Urinary bladder (tissue), 4 donors: ENCODE measurements around the gene EOLA1. TPM values are rescaled to one million over a fixed set of nuclear protein-coding genes. Genes with fewer than 3 reads are reported as not detected.
"Not testable (repeated sequence)": the region's sequence is repeated elsewhere in the genome, so short reads cannot be mapped to it uniquely, and the experiment has no call there.

ENCODE experiments used
- DNase-seq: peaks from one replicate; pipeline ENCODE4 v3.0.0-alpha.2; 2015; ENCODE audit errors: extremely low spot score
- H3K27ac ChIP-seq: one replicate; pipeline ENCODE4 v1.5.1; 2013; ENCODE audit warnings: low read depth, mild to moderate bottlenecking, moderate library complexity
- H3K36me3 ChIP-seq: one replicate; pipeline ENCODE4 v1.6.1; 2013; ENCODE audit warnings: mild to moderate bottlenecking, moderate library complexity; ENCODE audit not compliant: insufficient read depth
- H3K4me1 ChIP-seq: one replicate; pipeline ENCODE4 v1.6.1; 2013; ENCODE audit warnings: mild to moderate bottlenecking, moderate library complexity; ENCODE audit not compliant: insufficient read depth
- H3K4me3 ChIP-seq: one replicate; pipeline ENCODE4 v1.5.1; 2013; ENCODE audit warnings: low read depth, low read length
- WGBS: extraction: QIAGEN DNeasy Blood & Tissue Kit; methylation state at CpG from one replicate; pipeline ENCODE4 v1.1.7; 2013; 5-methylcytosine and 5-hydroxymethylcytosine counted together
- polyA plus RNA-seq: library from polyadenylated mRNA; stranded (reverse); fragments of 200-250 nt; gene quantifications from one replicate; pipeline ENCODE4 v1.2.3, GENCODE V29; 2013
- total RNA-seq: library from RNA; depleted of rRNA; stranded (reverse); fragments of >200 nt; gene quantifications from one replicate; pipeline ENCODE4 v1.2.3, GENCODE V29; 2014
- donor health status: healthy with polysubstance abuse.
- donor health status: healthy.

The EOLA1 gene
- total and polyA plus RNA-seq, 2 donors = 10.2 to 20.1 TPM

GRCh38 chrX:149569770-149570169 is 29.0 kb downstream of the EOLA1 start:
- WGBS = no CpG with 5 or more reads among the region's 2 CpGs
- Histone ChIP-seq H3K36me3 (no peaks in the 10 kb centered on the region), H3K4me3 (no peak overlapping the region), H3K4me1 (no peaks in the 10 kb centered on the region), H3K27ac (no peak overlapping the region)
- DNase-seq = no peak

GRCh38 chrX:149570668-149571067 is 29.9 kb downstream of the EOLA1 start:
- Histone ChIP-seq H3K36me3 (no peaks in the 10 kb centered on the region), H3K4me1 (no peaks in the 10 kb centered on the region), H3K27ac (no peak overlapping the region), H3K4me3 (no peak overlapping the region)
- DNase-seq = no peak
- no CpG with 5 or more reads among the region's 6 CpGs for WGBS

GRCh38 chrX:149571770-149572169 is 31.0 kb downstream of the EOLA1 start:
- Histone ChIP-seq H3K4me3 (no peak overlapping the region), H3K27ac (no peak overlapping the region), H3K36me3 (no peaks in the 10 kb centered on the region), H3K4me1 (no peaks in the 10 kb centered on the region)
- WGBS = no CpG with 5 or more reads among the region's 7 CpGs
- DNase-seq = no peak

- no peak overlapping the region for H3K27ac ChIP-seq
- H3K36me3 ChIP-seq = no peaks in the 10 kb centered on the region
- DNase-seq = no peak
- no peaks in the 10 kb centered on the region for H3K4me1 ChIP-seq
- no peak overlapping the region for H3K4me3 ChIP-seq
- WGBS = no CpG with 5 or more reads among the region's 1 CpG
Measured at GRCh38 chrX:149572743-149573142, 31.9 kb downstream of the EOLA1 start.

- H3K36me3 ChIP-seq, H3K27ac ChIP-seq, H3K4me3 ChIP-seq, DNase-seq, H3K4me1 ChIP-seq: not testable (repeated sequence)
- WGBS = no CpG with 5 or more reads among the region's 1 CpG
Measured at GRCh38 chrX:149573456-149573855, 32.6 kb downstream of the EOLA1 start.

GRCh38 chrX:149585631-149586030 is 44.8 kb downstream of the EOLA1 start:
- WGBS = 94% methylated on average over 5 of the region's 17 CpGs
- not testable (repeated sequence) for H3K36me3 ChIP-seq, DNase-seq, H3K4me3 ChIP-seq, H3K4me1 ChIP-seq, H3K27ac ChIP-seq

GRCh38 chrX:149587359-149587758 is 46.5 kb downstream of the EOLA1 start, which contains the start of gene MAGEA9B:
MAGEA9B (minus strand) TSS chrX:149587459; CDS start chrX:149583179, 4,280 bp downstream.
- DNase-seq, H3K27ac ChIP-seq, H3K4me1 ChIP-seq, H3K4me3 ChIP-seq, H3K36me3 ChIP-seq: not testable (repeated sequence)
- WGBS = no CpG with 5 or more reads among the region's 12 CpGs

- not testable (repeated sequence) for H3K27ac ChIP-seq, H3K4me3 ChIP-seq
- WGBS = no CpG with 5 or more reads among the region's 7 CpGs
Measured at GRCh38 chrX:149590993-149591392, 50.2 kb downstream of the EOLA1 start.

GRCh38 chrX:149595214-149595613 is 54.4 kb downstream of the EOLA1 start, which contains the start of gene HSFX2:
HSFX2 (minus strand) TSS chrX:149595314; CDS start chrX:149594700, 614 bp downstream.
- H3K4me1 ChIP-seq, DNase-seq, H3K36me3 ChIP-seq, H3K4me3 ChIP-seq, H3K27ac ChIP-seq: not testable (repeated sequence)
- no CpG with 5 or more reads among the region's 17 CpGs for WGBS

More at GRCh38 chrX:149590993-149591392, 50.2 kb downstream of the EOLA1 start:
- not testable (repeated sequence) for H3K4me1 ChIP-seq, DNase-seq, H3K36me3 ChIP-seq

- not testable (repeated sequence) for H3K27ac ChIP-seq, H3K4me1 ChIP-seq, H3K36me3 ChIP-seq, H3K4me3 ChIP-seq, DNase-seq
- no CpG with 5 or more reads among the region's 7 CpGs for WGBS
Measured at GRCh38 chrX:149595943-149596342, 55.1 kb downstream of the EOLA1 start.

Other genes starting within 250 kb of the EOLA1 start
- gene IDS, start 35.7 kb upstream of the EOLA1 start, total RNA-seq = 44.3 TPM
- gene IDS, start 35.7 kb upstream of the EOLA1 start, polyA plus RNA-seq = 62.6 TPM
- not detected for gene HSFX3, start 8.9 kb downstream of the EOLA1 start, total RNA-seq
- gene HSFX3, start 8.9 kb downstream of the EOLA1 start, polyA plus RNA-seq = not detected
- not detected for gene MAGEA9B, start 46.4 kb downstream of the EOLA1 start, total RNA-seq
- gene MAGEA9B, start 46.4 kb downstream of the EOLA1 start, polyA plus RNA-seq = not detected
- gene HSFX2, start 54.3 kb downstream of the EOLA1 start, total RNA-seq = 0.95 TPM
- gene HSFX2, start 54.3 kb downstream of the EOLA1 start, polyA plus RNA-seq = 1.3 TPM
- 26.2 TPM for gene TMEM185A, start 90.8 kb downstream of the EOLA1 start, total RNA-seq
- gene TMEM185A, start 90.8 kb downstream of the EOLA1 start, polyA plus RNA-seq = 23.3 TPM
- gene MAGEA11, start 171.0 kb downstream of the EOLA1 start, total RNA-seq = not detected
- gene MAGEA11, start 171.0 kb downstream of the EOLA1 start, polyA plus RNA-seq = not detected
- 0.95 TPM for gene HSFX1, start 233.1 kb downstream of the EOLA1 start, total RNA-seq
- 1.5 TPM for gene HSFX1, start 233.1 kb downstream of the EOLA1 start, polyA plus RNA-seq
- not detected for gene MAGEA9, start 240.9 kb downstream of the EOLA1 start, total RNA-seq
- gene MAGEA9, start 240.9 kb downstream of the EOLA1 start, polyA plus RNA-seq = not detected